Neutrophil (primary cell): ENCODE data around the gene SYT14.

ENCODE experiments used
- H3K27ac ChIP-seq: fragments of 200-600 bp; sonication (generic); 2 replicates; pipeline ENCODE4 v1.5.1; 2016; ENCODE audit warnings: mild to moderate bottlenecking, moderate library complexity
- H3K27me3 ChIP-seq: fragments of 200-600 bp; sonication (generic); 2 replicates; pipeline ENCODE4 v1.6.0; 2016; ENCODE audit warnings: mild to moderate bottlenecking
- H3K36me3 ChIP-seq: fragments of 200-600 bp; sonication (generic); 2 replicates; pipeline ENCODE4 v1.5.1; 2017
- H3K4me1 ChIP-seq, 2 experiments: fragments of 200-600 bp in 1 of 2; sonication (generic) in 1 of 2; 1 replicate in 1 of 2; 2 replicates in 1 of 2; pipeline versions ENCODE4 v1.5.1 to v1.6.1; 2013 to 2016; ENCODE audit warnings: low read depth in 1 of 2, low read length in 1 of 2, mild to moderate bottlenecking in 1 of 2, moderate library complexity in 1 of 2; ENCODE audit not compliant: control insufficient read depth in 1 of 2, insufficient read depth in 1 of 2
- H3K4me3 ChIP-seq, 2 experiments: fragments of 200-600 bp in 1 of 2; sonication (generic) in 1 of 2; 1 replicate in 1 of 2; 2 replicates in 1 of 2; pipeline ENCODE4 v1.5.1; 2013 to 2016; ENCODE audit warnings: low read depth in 1 of 2, low read length in 1 of 2, mild to moderate bottlenecking in 1 of 2, moderate library complexity in 1 of 2
- H3K9me3 ChIP-seq: fragments of 200-600 bp; sonication (generic); 2 replicates; pipeline ENCODE4 v1.5.1; 2016
- CTCF ChIP-seq: fragments of 200-600 bp; sonication (generic); IDR thresholded peaks from 2 replicates; pipeline ENCODE4 v1.5.1; 2016; ENCODE audit warnings: antibody characterized with exemption

The SYT14 gene

DNA sequence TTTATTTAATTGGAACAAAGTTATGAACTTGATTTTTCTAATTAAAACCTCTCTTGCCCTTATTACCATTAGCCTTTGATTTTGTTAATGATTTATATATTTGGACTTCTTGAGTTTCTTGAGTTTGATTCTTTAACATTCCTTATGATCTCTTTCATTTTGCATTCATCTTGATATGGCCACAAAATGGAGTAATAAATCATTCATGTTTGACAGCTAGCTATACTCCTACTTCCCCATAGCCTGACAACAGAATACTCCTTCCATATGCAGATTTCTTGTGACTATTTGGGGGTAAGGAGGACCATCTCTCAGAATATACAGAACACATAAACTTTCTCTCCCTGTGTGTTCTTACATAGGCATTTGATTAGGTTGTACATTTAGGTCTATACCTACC is 119.6 kb downstream of the SYT14 start:
- H3K36me3 ChIP-seq, result no peaks in the 10 kb centered on the region
- H3K27me3 ChIP-seq, result no peaks in the 10 kb centered on the region
- no peaks in the 10 kb centered on the region for H3K9me3 ChIP-seq
- no peaks in the 10 kb centered on the region for H3K4me1 ChIP-seq
- H3K27ac ChIP-seq, result no peak overlapping the region
- TF ChIP-seq CTCF, result no peak
- no peak overlapping the region for H3K4me3 ChIP-seq

- no peaks in the 10 kb centered on the region for H3K4me1 ChIP-seq
- H3K27me3 ChIP-seq, result no peaks in the 10 kb centered on the region
- H3K9me3 ChIP-seq, result no peaks in the 10 kb centered on the region
- H3K4me3 ChIP-seq, result no peak overlapping the region
- TF ChIP-seq CTCF, result no peak
- H3K36me3 ChIP-seq, result no peaks in the 10 kb centered on the region
- no peak overlapping the region for H3K27ac ChIP-seq
Observed at GRCh38 chr1:210061992-210062391, 124.0 kb downstream of the SYT14 start.

DNA sequence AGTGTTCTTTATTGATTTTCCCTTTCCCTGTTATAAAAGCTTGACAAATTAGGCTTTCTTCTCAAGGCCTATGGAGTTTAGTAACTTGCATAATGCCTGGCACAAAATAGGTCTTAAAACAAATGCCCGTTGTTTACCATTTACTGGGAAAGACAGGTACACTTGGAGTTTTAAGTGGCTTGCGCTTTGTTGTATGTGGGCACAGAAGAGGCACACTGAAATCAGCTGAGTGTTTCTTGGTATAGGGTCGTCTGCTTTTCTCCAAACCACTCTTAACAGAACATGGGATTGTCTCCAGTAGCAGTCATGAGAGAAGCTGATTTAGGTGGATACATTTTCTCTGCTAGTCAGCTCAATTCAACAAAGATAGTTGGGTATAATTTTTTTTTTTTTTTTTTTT is 132.5 kb downstream of the SYT14 start:
- Histone ChIP-seq H3K27ac (no peak overlapping the region), H3K9me3 (no peaks in the 10 kb centered on the region)

GRCh38 chr1:210072129-210072528 is 134.1 kb downstream of the SYT14 start:
- H3K36me3 ChIP-seq, result no peaks in the 10 kb centered on the region
- no peaks in the 10 kb centered on the region for H3K9me3 ChIP-seq
- no peak for TF ChIP-seq CTCF
- no peaks in the 10 kb centered on the region for H3K4me1 ChIP-seq
- no peak overlapping the region for H3K27ac ChIP-seq
- no peaks in the 10 kb centered on the region for H3K27me3 ChIP-seq
- H3K4me3 ChIP-seq, result no peak overlapping the region

More for the DNA sequence above, 132.5 kb downstream of the SYT14 start:
- Histone ChIP-seq H3K36me3 (no peaks in the 10 kb centered on the region), H3K27me3 (no peaks in the 10 kb centered on the region), H3K4me3 (no peak overlapping the region), H3K4me1 (no peaks in the 10 kb centered on the region)
- TF ChIP-seq CTCF, result no peak

GRCh38 chr1:210072896-210073504 is 135.0 kb downstream of the SYT14 start:
- Histone ChIP-seq H3K4me3 (no peak overlapping the region), H3K36me3 (no peaks in the 10 kb centered on the region), H3K27ac (no peak overlapping the region), H3K9me3 (no peaks in the 10 kb centered on the region), H3K4me1 (no peaks in the 10 kb centered on the region), H3K27me3 (no peaks in the 10 kb centered on the region)
- TF ChIP-seq CTCF, result no peak

DNA sequence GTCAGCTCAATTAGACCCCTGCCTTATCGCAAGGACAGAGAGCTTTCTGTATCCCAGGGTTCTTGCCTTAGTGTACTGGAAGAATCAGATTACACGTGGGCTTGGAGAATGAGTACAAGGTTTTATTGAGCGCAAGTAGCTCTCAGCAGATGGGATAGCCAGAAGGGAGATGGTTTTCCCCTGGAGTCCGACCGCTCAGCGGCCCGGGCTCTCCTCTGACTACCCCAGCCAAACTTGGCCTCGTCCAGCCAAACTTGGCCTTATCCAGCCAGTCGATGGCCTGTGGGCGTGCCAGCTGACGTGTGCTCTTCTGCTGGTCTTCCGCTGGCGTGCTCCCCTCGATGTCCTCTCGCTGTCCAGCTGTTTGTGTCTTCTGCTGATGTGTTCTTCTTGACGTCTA is 136.9 kb downstream of the SYT14 start:
- Histone ChIP-seq H3K9me3 (no peaks in the 10 kb centered on the region), H3K4me1 (no peaks in the 10 kb centered on the region), H3K27ac (no peak overlapping the region), H3K4me3 (no peak overlapping the region), H3K36me3 (no peaks in the 10 kb centered on the region), H3K27me3 (no peaks in the 10 kb centered on the region)
- TF ChIP-seq CTCF, result no peak
